Panc1 (cell line): Measurements from ENCODE around the gene CATSPERE. TPM values are rescaled to one million over a fixed set of nuclear protein-coding genes. Genes with fewer than 3 reads are reported as not detected.

Source experiments
- ATAC-seq: fragments of 200-7000 bp; cut with Tn5 transposase; 2 replicates; pipeline ENCODE4 v1.9.1; 2020; ENCODE audit warnings: mild to moderate bottlenecking, moderate library complexity
- BruUV-seq: library from RNA; stranded (reverse); fragments of 400-500 nt; replicated peaks from 2 replicates; lab custom pipeline; 2021; lab: Mats Ljungman, UMichigan
- CTCF ChIA-PET: fragments of 300-600 bp; sonication (Branson Sonifier 250); formaldehyde crosslinking; loops from one replicate; lab custom pipeline; 2022; ENCODE audit warnings: antibody characterized with exemption; lab: Charles Lee
- POLR2A ChIA-PET: fragments of 300-600 bp; sonication (Branson Sonifier 250); formaldehyde crosslinking; loops from one replicate; lab custom pipeline; 2022; ENCODE audit warnings: antibody characterized with exemption; lab: Charles Lee
- DNase-seq: peaks from one replicate; pipeline ENCODE4 v3.0.0-alpha.2; 2010; ENCODE audit warnings: low read depth, low spot score
- H3K27ac ChIP-seq: 2 replicates; pipeline ENCODE4 v1.5.1; 2011; ENCODE audit warnings: mild to moderate bottlenecking, low read length, inconsistent platforms
- H3K27me3 ChIP-seq: fragments of 200-500 bp; sonication (Bioruptor generic); 2 replicates; pipeline ENCODE4 v1.6.0; 2014; ENCODE audit warnings: low read length, inconsistent platforms; ENCODE audit not compliant: control insufficient read depth, insufficient read depth
- H3K36me3 ChIP-seq: fragments of 200-500 bp; sonication (Bioruptor generic); 2 replicates; pipeline ENCODE4 v1.5.1; 2014; ENCODE audit warnings: inconsistent platforms, mild to moderate bottlenecking, low read length, moderate library complexity; ENCODE audit not compliant: control insufficient read depth, insufficient read depth
- H3K4me1 ChIP-seq: 2 replicates; pipeline ENCODE4 v1.5.1; 2011; ENCODE audit warnings: inconsistent platforms, mild to moderate bottlenecking, low read length, moderate library complexity; ENCODE audit not compliant: control insufficient read depth, insufficient read depth
- H3K4me3 ChIP-seq, 2 experiments: 2 replicates each; pipeline ENCODE4 v1.5.1; 2011 to 2012; ENCODE audit warnings: low read depth in 2 of 2, low read length in 2 of 2, mild to moderate bottlenecking in 2 of 2, inconsistent platforms in 1 of 2, moderate library complexity in 1 of 2
- H3K9me3 ChIP-seq: fragments of 200-500 bp; sonication (Bioruptor generic); 2 replicates; pipeline ENCODE4 v1.5.1; 2014; ENCODE audit warnings: low read depth, mild to moderate bottlenecking, inconsistent platforms, low read length, moderate library complexity; ENCODE audit not compliant: control insufficient read depth, insufficient read depth
- POLR2AphosphoS5 ChIP-seq: IDR thresholded peaks from 2 replicates; pipeline ENCODE4 v1.6.1; 2012; ENCODE audit warnings: mild to moderate bottlenecking, low read depth, low read length, moderate library complexity
- SIN3A ChIP-seq: IDR thresholded peaks from 2 replicates; pipeline ENCODE4 v1.6.1; 2012; ENCODE audit warnings: low read depth, mild to moderate bottlenecking, low read length, moderate library complexity, borderline replicate concordance; ENCODE audit not compliant: insufficient read depth
- TCF7L2 ChIP-seq: IDR thresholded peaks from 2 replicates; pipeline ENCODE4 v1.6.1; 2011; ENCODE audit warnings: mild to moderate bottlenecking, low read depth, low read length, inconsistent platforms
- in situ Hi-C: cut with HindIII; loops from 2 replicates; pipeline ENCODE4 v1.10.0; 2016; ENCODE audit warnings: low sequenced_read_pairs, low pct_unique_long_range_greater_than_20kb
- intact Hi-C: fragments of 100-400 bp; cut with micrococcal nuclease; formaldehyde crosslinking; loops from one replicate; pipeline ENCODE4 v1.10.0; 2022; ENCODE audit not compliant: unreplicated experiment
- total RNA-seq: library from RNA; stranded (reverse); gene quantifications from one replicate; pipeline ENCODE4 v1.2.1, GENCODE V29; 2021; ENCODE audit not compliant: unreplicated experiment
- TF ChIP-seq, protein P1 (sequence below): fragments of 450-650 bp; IDR thresholded peaks from 2 replicates; pipeline ENCODE4 v1.5.1; 2017; ENCODE audit warnings: mild to moderate bottlenecking
- TF ChIP-seq, protein P2 (sequence below), 2 experiments: IDR thresholded peaks; 2 replicates each; pipeline ENCODE4 v1.6.1; 2011 to 2012; ENCODE audit warnings: low read depth in 2 of 2, control low read depth in 1 of 2, low read length in 1 of 2, mild to moderate bottlenecking in 1 of 2, moderate library complexity in 1 of 2; ENCODE audit not compliant: insufficient read depth in 1 of 2

CATSPERE gene
- total RNA-seq, 1 experiment from 2014 or later: 0.31 TPM

DNA sequence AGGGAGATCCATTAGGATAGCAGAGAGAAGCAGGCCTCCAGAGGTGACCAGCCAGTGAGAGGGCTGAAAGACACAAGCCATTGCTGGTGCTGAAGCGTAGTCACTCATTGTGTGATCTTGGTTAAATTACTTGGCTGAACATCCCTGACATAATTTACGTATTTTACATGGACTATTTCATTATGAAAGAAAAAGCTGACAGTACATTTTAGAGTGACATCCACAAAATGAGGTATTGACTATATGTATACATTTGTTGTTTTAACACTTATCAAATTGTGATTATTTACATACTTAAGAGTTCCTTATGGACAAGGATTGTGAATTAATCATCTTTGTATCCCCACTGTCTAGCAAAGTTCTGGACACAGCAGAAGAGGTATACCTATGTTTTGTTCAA lies 206.7 kb downstream of the CATSPERE start:
- no peaks in the 10 kb centered on the region for H3K36me3 ChIP-seq
- peaks cover under 1% of the 10 kb centered on the region; the same call in 1 of the 2 replicates for H3K4me1 ChIP-seq
- in situ Hi-C loops: no loop called here
- no peaks in the 10 kb centered on the region for H3K27me3 ChIP-seq
- intact Hi-C loops: no loop called here
- ChIA-PET CTCF (no interaction called here), POLR2A (no interaction called here)
- H3K9me3 ChIP-seq: no peaks in the 10 kb centered on the region
- H3K27ac ChIP-seq: no peak overlapping the region
- ATAC-seq (no peak), DNase-seq (no peak)
- no peak overlapping the region for H3K4me3 ChIP-seq
- TF ChIP-seq, protein P1, sequence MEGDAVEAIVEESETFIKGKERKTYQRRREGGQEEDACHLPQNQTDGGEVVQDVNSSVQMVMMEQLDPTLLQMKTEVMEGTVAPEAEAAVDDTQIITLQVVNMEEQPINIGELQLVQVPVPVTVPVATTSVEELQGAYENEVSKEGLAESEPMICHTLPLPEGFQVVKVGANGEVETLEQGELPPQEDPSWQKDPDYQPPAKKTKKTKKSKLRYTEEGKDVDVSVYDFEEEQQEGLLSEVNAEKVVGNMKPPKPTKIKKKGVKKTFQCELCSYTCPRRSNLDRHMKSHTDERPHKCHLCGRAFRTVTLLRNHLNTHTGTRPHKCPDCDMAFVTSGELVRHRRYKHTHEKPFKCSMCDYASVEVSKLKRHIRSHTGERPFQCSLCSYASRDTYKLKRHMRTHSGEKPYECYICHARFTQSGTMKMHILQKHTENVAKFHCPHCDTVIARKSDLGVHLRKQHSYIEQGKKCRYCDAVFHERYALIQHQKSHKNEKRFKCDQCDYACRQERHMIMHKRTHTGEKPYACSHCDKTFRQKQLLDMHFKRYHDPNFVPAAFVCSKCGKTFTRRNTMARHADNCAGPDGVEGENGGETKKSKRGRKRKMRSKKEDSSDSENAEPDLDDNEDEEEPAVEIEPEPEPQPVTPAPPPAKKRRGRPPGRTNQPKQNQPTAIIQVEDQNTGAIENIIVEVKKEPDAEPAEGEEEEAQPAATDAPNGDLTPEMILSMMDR: no peak
- TF ChIP-seq, protein P2, sequence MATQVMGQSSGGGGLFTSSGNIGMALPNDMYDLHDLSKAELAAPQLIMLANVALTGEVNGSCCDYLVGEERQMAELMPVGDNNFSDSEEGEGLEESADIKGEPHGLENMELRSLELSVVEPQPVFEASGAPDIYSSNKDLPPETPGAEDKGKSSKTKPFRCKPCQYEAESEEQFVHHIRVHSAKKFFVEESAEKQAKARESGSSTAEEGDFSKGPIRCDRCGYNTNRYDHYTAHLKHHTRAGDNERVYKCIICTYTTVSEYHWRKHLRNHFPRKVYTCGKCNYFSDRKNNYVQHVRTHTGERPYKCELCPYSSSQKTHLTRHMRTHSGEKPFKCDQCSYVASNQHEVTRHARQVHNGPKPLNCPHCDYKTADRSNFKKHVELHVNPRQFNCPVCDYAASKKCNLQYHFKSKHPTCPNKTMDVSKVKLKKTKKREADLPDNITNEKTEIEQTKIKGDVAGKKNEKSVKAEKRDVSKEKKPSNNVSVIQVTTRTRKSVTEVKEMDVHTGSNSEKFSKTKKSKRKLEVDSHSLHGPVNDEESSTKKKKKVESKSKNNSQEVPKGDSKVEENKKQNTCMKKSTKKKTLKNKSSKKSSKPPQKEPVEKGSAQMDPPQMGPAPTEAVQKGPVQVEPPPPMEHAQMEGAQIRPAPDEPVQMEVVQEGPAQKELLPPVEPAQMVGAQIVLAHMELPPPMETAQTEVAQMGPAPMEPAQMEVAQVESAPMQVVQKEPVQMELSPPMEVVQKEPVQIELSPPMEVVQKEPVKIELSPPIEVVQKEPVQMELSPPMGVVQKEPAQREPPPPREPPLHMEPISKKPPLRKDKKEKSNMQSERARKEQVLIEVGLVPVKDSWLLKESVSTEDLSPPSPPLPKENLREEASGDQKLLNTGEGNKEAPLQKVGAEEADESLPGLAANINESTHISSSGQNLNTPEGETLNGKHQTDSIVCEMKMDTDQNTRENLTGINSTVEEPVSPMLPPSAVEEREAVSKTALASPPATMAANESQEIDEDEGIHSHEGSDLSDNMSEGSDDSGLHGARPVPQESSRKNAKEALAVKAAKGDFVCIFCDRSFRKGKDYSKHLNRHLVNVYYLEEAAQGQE (IDR thresholded peaks at IDR 0.05; ENCODE audit: insufficient read depth in 1 of 2, low read depth in 2 of 2, low read length in 1 of 2): no peak
- TF ChIP-seq POLR2AphosphoS5: no peak
- no peak for TF ChIP-seq SIN3A
- TF ChIP-seq TCF7L2: no peak
- BruUV-seq: no TSS peak

DNA sequence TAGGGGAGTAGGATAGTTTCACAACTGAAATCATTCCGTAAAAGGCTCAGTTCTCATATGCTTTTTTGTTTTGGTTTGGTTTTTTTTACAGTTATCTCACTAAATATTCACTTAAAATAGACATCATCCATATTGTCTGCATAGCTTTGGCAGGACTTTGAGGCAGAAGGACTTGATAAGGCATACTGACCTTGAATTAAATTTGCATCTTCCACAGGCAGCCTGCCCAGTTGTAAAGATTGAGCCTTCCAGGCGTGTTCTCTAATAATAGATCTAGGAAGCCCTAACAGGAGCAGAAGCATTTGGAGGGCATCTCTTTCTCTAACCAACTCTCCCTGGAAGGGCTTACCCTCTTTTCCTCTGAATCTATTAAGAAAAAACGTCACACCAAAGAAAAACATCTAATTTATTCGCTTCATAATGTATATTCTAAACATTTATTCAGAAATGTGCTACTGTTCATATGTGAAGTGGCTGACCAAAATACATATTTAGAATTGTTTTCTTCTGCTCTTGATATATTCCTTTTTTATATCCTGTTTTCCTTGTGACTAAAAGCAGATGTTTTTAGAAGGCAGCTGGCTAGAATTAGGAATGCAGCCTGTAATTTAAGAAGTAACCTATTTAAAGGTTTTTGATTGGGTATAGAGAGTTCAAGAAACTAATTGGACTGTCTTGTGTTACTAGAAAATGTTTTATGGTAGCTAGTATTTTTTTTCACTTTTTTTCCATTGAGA lies 212.0 kb downstream of the CATSPERE start:
- Histone ChIP-seq H3K4me3 (no peak overlapping the region), H3K4me1 (no peaks in the 10 kb centered on the region), H3K27me3 (no peaks in the 10 kb centered on the region), H3K9me3 (no peaks in the 10 kb centered on the region), H3K36me3 (no peaks in the 10 kb centered on the region), H3K27ac (no peak overlapping the region)
- in situ Hi-C loops (no loop called here), intact Hi-C loops (no loop called here)
- POLR2A ChIA-PET: no interaction called here
- no TSS peak for BruUV-seq
- CTCF ChIA-PET: no interaction called here
- ATAC-seq (no peak), DNase-seq (no peak)
- TF ChIP-seq, protein P1: no peak
- TF ChIP-seq, protein P2 (IDR thresholded peaks at IDR 0.05; ENCODE audit: insufficient read depth in 1 of 2, low read depth in 2 of 2, low read length in 1 of 2): no peak
- TF ChIP-seq SIN3A: no peak
- no peak for TF ChIP-seq POLR2AphosphoS5
- TF ChIP-seq TCF7L2: no peak
